Thyroid gland (tissue), 4 donors: Measurements from ENCODE around the gene MAP3K5.

Source experiments
- CTCF ChIP-seq, 6 experiments: fragments of 200-600 bp in 3 of 6; fragments of 450-650 bp in 3 of 6; sonication (generic) in 3 of 6; IDR thresholded peaks; one replicate each; pipeline ENCODE4 v1.5.1; 2016 to 2019; ENCODE audit warnings: antibody characterized with exemption in 6 of 6, mild to moderate bottlenecking in 2 of 6, inconsistent platforms in 1 of 6, moderate library complexity in 1 of 6
- POLR2A ChIP-seq, 2 donors: fragments of 450-650 bp; IDR thresholded peaks; one replicate each; pipeline ENCODE4 v1.6.1; 2017; ENCODE audit warnings: antibody characterized with exemption in 2 of 2, mild to moderate bottlenecking in 2 of 2, moderate library complexity in 1 of 2

DNA sequence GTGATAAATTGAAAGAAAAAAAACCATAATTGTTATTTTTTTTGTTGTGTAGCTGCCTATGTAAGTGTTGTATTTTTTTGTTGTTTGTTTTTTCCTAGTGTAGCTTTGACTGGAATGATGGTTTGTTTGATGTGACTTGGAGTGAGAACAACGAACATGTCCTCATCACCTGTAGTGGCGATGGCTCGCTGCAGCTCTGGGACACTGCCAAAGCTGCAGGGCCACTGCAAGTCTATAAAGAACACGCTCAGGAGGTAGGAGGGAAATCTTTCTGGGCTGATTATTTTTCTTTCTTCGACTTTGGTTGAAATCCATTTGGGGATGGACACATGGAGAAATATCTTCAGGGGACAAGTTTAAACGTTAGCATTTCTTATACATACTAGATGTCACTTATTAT, 33.9 kb upstream of the MAP3K5 start:
- TF ChIP-seq CTCF (IDR thresholded peaks at IDR 0.05), result no peak
- no peak for TF ChIP-seq POLR2A (IDR thresholded peaks at IDR 0.05)
